ENCODE measurements around the gene GADL1.

The GADL1 gene

DNA sequence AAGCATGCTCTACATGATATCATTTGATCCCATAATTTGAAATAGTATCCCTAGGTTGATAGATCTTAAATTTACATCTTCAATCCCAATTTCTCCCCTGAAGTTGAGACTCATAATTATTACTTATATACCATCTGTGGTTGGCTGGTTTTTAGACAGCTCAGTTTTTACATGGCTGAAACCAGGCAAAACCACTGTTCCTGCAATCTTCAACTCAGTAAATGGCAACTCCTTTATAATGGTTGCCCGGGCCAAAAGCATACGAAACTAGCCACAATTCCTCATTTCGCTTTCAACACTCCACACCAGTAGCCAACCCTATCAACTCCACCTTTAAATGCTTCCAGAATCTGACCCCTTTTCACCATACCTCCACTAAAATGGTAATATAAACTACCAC lies 169.6 kb downstream of the GADL1 start:
- DNase-seq (ENCODE audit: low spot score) = no peak

DNA sequence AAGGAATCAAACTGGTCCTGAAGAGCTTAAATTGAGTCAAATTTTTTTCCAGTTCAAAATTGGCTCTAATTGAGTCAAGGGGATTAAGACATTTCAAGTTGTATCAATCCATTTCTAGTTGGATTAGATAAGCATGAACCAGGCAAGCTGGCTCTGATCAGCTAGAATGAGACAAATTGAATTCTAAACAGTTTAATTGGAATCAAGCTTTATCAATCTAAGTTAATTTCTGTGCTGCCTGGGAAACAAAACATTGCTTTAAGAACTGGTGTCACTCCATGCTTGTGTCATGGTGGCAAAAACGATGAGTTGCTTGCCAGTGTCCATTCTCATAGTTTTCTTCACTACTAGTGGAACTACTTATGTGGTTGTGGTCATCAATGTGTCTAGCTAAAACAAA lies 171.2 kb downstream of the GADL1 start:
- DNase-seq (ENCODE audit: low spot score) = no peak

DNA sequence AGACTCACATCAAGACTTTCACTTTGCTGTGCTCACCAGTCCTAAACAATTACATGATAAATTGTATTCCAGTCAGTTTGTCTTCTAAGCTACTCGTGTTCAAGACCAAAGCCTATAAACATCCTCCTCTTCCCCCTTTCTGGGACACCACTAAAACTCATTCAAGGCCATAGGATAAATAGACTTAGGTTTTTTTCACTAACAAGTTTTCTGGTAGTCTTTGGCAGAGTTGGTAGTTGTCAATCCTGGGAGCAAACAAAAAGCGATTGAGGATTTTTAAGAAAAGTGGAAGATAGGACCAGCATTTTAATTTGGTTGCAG lies 173.2 kb downstream of the GADL1 start:
- DNase-seq (ENCODE audit: low spot score) = no peak

DNA sequence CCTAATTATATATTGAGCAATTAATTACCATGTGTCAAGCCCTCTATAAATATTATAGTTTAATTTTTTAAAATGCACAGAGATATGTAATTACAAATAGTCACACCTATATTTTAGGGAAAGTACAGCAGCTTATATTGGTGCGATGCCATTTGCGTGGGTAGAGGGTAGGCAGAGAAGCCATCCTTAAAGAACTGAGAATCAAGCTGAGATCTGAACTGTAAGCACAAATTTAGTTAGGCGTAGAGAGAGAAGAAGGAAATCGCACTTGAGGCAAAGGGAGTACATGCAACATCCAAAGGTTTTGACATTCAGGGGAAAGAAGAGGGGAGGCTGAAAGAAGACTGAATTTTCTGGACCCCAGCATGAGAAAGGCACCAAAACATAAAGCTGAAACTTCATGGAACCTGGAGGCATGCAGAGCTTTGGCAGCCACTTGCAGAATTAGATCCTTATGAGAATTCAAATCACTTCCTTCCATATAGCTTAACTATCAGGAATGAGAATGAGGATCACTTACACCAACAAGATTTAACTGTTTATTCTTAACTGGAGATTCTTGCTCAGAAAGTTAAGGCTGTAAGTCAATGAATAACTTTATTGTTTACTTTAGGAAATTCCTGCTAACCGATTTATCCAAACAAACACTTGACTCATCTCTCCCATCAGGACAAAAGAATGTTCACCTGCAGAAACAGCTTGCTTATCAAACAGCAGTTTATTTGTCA lies 173.7 kb downstream of the GADL1 start:
- DNase-seq (ENCODE audit: low spot score) = no peak

DNA sequence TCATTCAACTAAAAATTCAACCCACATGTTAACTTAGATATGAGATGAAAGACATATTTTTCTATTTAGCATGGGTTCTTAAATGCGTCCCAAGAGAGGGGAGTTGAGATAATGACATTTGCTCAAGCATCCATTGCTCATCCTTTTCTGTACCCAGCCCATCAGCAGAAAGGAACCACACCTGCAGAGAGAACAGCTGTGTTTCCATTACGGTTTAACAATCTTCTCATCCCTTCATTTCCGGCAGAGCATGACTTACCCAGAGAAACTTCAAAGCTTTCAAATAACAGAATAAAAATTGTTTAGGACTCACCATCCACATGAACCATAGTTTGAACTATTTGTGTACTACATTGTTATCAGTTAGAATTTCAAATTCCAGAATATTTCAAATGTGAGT lies 174.9 kb downstream of the GADL1 start:
- no peak for DNase-seq (ENCODE audit: low spot score)

DNA sequence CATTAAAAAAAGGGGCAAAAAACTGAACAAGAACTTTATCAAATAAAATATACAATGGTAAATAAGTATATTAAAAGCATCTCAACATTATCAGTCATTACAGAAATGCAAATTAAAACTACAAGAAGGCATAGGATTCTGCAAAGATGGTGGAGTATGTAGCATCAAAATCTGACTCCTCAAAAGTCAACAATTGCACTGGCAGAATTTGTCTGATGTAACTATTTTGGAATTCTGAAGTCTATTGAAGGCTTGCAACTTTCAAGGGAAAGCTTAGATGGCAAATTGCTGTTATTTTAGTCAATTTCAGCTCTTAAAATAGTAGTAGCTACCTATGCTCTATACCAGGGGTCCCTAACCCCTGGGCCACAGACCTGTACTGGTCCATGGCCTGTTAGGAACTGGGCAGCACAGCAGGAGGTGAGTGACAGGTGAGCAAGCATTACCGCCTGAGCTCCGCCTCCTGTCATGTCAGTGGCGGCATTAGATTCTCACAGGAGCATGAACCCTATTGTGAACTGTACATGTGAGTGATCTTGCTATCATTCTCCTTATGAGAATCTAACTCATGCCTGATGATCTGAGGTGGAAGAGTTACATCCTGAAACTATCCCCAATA lies 180.5 kb downstream of the GADL1 start:
- no peak for DNase-seq (ENCODE audit: low spot score)

DNA sequence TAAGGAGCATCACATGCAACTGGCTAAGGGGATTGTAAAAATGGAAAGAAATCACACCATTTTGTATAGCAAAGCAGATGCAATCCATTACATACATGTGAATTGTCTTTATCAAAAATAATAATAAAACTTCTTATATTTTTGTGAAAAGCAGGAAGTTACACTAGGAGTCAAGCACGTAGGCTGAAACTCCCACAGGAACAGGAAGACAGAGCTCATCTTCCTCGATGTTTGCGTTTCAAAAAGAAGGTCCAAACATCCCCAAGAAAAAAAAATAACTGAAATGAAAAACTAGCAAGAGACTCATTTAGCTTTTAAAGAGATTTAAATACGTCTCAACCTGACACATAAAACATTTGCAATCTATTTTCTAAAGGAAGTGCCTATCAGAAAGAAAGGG lies 181.5 kb downstream of the GADL1 start:
- no peak for DNase-seq (ENCODE audit: low spot score)

DNA sequence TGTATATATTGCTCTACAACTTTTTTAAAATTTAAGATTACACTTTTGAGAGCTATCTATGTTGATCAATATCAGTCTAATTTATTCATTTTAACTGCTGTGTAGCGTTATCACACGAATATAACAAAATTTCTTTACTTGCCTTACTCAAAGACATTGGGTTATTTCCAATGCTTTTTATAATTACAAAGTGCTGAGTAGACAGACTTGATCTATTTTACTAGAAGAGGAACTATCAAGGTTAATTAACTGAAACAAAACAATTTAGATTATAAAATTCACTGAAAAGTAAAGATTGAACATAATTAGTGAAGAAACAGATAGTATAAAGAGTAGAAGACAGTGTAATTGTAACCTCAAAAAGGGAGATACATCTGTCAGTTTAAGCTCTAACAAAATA lies 182.6 kb downstream of the GADL1 start:
- DNase-seq (ENCODE audit: low spot score) = no peak

DNA sequence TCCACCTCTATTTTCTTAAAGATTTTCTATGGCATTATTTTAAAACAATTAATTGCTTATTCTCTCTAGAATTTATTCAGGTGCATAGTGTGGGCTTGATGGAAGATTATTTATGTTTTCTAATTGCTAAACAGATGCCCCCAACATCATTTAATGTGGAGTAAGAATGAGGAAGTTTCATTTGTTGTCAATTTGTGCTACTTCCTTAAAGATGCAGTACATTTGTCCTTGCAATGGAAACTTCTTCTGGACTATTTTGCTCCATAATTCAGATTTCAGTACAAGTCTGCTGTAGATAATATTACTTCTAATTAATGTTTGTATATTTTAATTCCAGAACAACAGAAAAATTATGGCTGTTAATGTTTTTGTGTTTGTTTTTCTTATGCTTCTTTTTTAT lies 183.3 kb downstream of the GADL1 start:
- no peak for DNase-seq (ENCODE audit: low spot score)

DNA sequence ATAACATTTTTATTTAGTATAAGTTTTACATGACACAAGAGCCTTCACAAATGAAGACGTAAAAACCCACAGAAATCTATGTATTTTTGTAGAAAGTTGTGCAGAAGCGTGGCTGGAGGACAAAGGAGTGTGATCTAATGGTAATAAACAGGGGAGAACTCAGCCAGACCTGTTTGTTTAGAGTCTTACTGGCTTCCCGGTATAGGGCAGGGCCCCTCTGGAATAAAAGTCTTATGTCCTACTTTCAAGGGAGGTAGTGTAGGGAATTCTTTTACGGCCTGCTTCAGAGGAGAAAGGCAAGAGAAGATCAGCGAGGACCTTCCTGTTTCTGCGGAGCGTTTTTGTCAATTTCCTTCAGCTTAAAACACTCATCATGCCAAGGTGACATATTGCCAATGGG lies 184.4 kb downstream of the GADL1 start:
- no peak for DNase-seq (ENCODE audit: low spot score)

DNA sequence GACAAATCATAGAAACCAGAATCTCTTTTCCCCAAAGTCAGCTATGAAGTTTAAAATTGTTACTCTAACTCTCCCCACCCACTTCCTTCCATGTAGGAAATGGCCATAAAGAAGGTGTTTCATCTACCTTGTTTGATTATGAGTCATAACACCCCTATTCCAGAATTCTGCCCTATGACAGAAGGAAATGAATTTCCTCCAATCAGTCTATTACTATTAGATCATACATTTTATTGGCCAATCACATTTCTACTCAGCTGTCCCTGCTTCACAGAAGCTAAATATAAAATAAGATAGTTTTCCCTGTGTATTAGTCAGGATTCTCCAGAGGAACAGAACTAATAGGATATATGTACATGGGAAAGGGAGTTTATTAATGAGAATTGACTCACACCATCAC lies 186.0 kb downstream of the GADL1 start:
- no peak for DNase-seq (ENCODE audit: low spot score)

DNA sequence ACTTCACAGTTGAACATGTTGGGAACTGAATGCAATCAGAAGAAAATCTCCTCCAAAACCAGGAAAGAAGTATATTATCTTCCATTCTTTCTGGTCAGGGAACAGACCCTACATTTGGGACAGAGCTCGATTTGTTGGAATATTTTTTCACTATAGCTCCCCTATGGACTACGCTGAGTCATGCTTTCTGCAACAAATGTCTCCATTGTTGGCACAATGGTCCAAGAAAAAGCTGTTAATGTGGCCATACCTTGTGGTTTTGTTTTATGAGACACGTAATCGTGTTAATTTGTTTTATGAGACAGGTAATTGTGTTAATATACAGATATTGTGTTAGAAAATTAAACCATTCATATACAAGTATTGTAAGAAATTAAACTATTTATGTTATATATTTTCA lies 186.6 kb downstream of the GADL1 start:
- DNase-seq (ENCODE audit: low spot score) = no peak

DNA sequence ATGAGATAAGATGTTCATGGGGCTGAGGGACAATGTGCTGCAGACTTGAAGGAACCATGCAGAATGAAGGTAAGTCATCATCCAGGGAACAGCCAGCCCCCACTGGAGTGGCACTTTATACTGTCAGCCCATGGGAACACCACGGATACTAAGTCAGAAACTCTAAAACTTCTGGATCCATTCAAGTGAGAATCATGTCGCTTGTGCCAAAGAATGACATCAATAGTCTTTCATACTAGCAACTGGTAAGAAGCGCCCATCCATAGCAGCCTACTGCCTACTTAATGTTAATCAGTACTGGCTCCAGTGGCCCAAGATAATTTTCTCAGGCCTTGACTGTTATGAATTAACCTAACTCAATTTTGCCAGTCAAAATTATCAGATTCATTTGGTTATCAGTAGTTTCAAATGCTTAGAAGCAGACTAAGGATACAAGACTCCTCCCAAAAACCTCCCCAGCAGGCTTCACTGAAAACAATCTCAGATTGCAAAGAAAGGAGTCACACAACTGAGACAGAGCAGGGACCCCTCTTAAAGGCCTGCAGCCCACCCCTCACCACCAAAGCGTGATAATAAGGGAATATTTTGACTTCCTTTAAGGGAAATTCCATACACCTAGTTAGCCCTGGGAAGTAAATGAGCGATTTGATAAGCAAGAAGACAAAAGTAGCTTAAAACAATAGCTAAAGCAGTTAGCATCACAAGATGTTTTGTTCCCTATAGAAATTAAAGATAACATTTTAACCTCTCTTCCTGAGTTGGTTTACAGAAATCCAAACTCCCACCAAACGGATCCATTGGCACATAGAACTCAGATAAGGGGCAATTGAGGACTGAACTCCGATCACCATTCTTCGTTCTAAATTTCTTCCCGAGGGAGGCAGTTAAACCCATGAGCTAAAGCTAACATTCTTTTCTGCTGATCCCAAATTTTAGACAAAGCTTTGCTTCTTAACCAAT lies 189.2 kb downstream of the GADL1 start:
- no peak for DNase-seq (ENCODE audit: low spot score)

DNA sequence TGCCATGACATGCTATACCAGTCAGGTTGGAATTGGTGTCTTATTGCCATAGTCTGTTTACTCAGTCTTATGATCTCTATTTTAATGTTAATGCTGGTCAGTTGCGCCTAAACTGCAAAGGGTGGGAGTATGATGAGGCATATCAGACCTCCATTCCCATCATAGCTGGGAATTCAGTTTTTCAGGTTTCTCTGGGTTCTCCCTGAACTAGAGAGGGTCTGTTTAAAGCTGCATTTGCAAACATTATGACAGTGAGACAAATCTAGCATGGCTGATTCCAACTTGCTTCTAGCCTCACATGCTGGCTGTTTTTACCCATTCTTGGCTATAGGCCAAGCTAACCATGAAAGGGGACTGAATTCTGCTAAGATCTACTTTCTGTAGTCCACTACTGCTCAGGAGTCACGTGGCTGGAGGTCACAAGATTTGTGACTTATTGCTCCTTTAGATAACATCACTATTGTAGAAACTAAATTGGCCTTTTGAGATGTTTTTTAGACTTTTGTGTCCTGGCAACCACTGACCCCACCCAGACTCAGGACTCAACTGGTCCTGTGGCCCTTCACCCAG lies 191.5 kb downstream of the GADL1 start:
- DNase-seq (ENCODE audit: low spot score) = no peak

DNA sequence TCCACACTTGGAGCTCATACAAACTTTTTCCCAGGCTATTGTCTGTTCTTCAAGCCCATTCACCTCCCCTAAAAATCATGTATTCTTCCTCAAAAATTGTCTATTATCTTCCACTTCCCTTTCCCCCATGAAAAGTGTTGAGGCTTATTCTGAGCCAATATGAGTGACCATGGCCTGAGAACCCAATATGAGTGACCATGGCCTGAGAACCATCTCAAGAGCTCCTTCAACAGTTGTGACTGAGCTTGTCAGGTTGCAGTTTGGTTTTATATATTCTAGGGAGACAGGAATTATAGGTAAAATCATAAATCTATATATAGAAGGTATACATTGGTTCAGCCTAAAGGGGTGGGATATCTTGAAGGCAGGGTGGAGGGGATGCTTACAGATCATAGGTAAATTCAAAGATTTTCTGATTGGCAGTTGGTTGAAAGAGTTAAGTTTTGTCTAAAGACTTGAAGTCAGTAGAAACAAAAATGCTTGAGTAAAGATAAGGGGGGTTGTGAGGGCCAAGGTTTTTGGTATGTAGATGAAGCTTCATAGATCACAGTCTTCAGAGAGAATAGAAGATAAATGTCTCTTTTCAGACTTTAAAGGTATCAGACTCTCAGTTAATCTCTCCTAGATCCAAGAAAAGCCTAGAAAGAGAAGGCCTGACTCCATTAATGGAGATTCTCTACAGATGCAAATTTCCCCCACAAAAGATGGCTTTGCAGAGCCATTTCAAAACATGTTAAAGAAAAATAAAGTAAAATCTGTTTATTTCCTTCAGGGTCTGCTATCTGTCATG lies 192.2 kb downstream of the GADL1 start:
- no peak for DNase-seq (ENCODE audit: low spot score)

DNA sequence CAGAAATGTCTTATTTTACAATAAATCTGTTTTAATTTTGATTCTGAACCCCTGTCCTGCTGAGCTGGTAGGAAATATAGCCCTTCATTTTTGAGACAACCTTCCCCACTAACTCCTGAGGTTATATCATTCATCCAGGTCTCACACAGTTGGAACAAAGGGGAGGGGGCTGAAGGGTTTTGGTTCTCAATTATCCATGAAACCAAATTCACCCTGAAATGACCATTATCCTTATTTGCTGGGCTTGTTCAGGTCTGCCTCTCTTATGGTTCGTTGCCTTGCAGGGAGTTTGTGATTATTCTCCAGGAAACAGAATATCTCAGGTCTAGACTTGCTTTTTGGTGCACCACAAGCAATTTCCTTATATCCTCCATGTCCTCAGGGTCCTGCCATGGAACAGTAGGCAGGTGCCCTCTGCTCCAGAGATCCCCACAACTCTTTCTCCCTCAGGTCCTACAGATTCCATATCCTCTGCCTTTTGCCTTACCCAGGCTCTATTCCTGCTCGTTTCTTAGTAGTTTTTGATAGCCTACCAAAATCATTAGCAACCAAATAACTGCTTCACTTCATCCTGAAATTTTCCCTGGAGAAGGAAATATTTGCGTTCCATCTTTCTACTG lies 193.6 kb downstream of the GADL1 start:
- DNase-seq (ENCODE audit: low spot score) = no peak

DNA sequence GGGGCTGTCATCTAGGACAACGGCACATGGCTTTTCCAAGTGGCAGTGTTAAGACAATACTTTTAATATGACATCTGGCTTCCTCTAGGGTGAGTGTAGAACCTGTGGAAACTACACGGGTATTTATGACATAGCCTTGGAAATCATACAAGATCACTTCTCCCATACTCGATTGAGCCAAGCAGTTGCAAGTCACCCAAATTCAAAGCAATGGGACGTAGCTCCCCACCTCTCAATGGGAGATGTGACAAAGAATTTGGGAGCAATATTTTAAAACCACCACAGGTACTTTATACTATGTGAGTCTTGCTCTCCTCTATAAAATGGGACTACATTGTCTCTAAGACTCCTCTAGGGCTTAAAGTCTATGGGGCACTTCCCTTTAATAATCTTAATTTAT lies 194.5 kb downstream of the GADL1 start:
- no peak for DNase-seq (ENCODE audit: low spot score)

DNA sequence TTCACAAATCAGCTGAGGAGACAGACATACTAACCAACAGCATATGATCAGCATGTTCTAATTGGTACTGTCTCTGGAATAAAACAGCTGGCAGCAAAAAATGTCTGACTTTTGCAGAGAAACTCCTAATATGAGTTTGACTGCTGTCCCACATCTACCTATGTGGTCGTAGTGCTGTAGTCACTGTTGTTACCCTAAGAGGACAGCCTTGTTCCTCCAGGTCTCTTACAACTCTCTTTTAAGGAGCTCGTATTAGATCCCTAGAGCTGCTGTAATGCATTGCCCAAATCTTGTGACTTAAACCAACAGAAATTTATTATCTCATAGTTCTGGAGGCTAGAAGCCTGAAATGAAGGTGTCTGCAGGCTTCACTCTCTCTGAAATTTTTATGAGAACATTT lies 195.9 kb downstream of the GADL1 start:
- no peak for DNase-seq (ENCODE audit: low spot score)

DNA sequence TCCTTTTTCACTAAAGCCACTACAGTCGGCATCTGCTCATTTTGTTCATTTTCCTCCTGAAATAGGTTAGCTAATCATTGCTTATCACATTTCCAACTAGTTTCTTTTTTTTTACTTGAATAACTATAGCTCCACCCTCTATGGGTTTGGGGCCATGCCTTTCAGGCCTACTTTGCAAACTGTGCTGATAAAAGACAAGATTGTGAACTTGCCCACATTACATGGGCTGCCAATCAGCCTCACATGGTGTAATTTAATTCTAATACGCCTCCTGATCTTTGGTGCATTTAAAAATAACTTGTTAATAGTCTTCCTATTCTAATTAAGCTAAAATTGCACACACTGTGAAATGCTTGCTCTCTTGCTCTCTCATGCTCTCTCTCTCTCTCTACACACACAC lies 197.6 kb downstream of the GADL1 start:
- DNase-seq (ENCODE audit: low spot score) = no peak

DNA sequence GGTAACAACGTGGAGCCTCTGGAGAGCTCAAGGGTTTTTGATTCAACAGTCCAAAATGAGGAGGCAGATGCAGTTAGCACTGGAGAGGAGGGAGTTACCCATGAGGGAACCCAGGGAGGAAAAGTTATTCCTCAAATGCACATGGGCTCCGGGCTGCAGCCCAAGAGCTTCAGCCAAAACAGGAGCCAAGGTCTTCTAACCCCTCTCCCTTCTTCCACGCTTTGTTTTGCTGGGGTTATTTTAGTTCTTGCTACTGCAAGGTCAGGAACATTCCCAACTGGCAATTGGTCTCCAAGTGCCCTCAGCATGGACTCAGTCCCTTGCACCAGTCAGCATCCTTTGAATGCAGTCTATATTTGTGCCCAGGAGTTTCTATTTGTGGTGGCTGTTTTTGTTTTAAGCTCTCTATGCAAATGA lies 198.1 kb downstream of the GADL1 start:
- DNase-seq (ENCODE audit: low spot score) = peak; percentile 9

DNA sequence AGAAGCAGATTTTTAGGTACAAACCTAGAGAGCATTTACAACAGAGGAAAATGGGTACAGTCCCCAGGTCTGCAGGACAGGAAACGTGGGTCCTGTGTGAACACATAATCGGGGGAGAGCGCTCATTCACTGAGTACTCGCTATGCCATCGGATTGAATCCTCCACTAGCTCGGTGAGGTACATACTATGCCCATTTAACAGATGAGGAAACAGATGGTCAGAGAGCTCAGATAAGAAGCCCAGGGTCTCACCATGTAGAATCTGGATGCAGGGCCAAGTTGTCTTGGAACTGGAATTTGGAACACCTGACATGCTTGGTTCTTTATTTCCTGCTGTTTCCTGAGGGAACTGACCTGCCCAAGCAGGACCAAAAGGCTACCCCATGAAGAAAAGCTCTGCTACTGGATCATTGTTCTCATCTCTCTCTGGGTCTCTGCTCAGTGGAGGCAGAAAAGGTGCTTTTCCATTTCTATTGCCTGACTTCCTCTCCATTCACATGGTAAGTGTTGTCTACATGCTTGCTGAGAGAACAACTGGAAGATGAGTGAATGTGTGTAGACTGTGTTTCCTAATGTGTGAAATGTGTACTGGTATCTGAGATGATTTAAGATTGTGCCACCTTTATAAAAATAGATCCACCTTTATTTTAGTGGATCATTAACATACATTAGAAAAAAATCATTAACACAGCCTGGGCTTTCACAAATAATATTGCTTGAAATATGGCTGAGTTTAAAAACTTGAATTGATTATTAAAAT lies 199.0 kb downstream of the GADL1 start:
- DNase-seq (ENCODE audit: low spot score) = no peak
